Lung (tissue), 12 donors: Measurements from ENCODE around the gene PRH1. TPM values are rescaled to one million over a fixed set of nuclear protein-coding genes. Genes with fewer than 3 reads are reported as not detected.

ENCODE experiments used
- ATAC-seq: fragments of 200-7000 bp; cut with Tn5 transposase; one replicate; pipeline ENCODE4 v1.9.1; 2020; ENCODE audit warnings: moderate number of reproducible peaks; ENCODE audit not compliant: insufficient read depth, low FRiP score
- DNase-seq, 3 donors: peaks; one replicate each; pipeline ENCODE4 v3.0.0-alpha.2; 2013 to 2017
- H3K27ac ChIP-seq, 2 donors: one replicate each; pipeline ENCODE4 v1.5.1; 2013; ENCODE audit warnings: mild to moderate bottlenecking in 2 of 2, moderate library complexity in 2 of 2, control low read depth in 1 of 2, inconsistent platforms in 1 of 2, low read depth in 1 of 2, low read length in 1 of 2
- H3K27me3 ChIP-seq, 3 donors: one replicate each; pipeline ENCODE4 v1.5.1; 2013; ENCODE audit warnings: low read length in 2 of 3; ENCODE audit not compliant: control insufficient read depth in 3 of 3, insufficient read depth in 3 of 3
- H3K36me3 ChIP-seq, 4 donors: one replicate each; pipeline ENCODE4 v1.5.1; 2013; ENCODE audit warnings: low read length in 4 of 4, mild to moderate bottlenecking in 1 of 4, moderate library complexity in 1 of 4; ENCODE audit not compliant: control insufficient read depth in 4 of 4, insufficient read depth in 4 of 4
- H3K4me1 ChIP-seq, 5 donors: one replicate each; pipeline ENCODE4 v1.5.1; 2013; ENCODE audit warnings: low read length in 5 of 5, mild to moderate bottlenecking in 2 of 5, moderate library complexity in 1 of 5; ENCODE audit not compliant: control insufficient read depth in 5 of 5, insufficient read depth in 5 of 5
- H3K4me3 ChIP-seq: one replicate; pipeline ENCODE4 v1.5.1; 2013; ENCODE audit warnings: mild to moderate bottlenecking, control low read depth, moderate library complexity
- H3K9ac ChIP-seq, 2 donors: one replicate each; pipeline ENCODE4 v1.5.1; 2013; ENCODE audit warnings: low read length in 2 of 2, control low read depth in 1 of 2; ENCODE audit not compliant: insufficient read depth in 1 of 2
- H3K9me3 ChIP-seq, 4 donors: one replicate each; pipeline ENCODE4 v1.5.1; 2013; ENCODE audit warnings: low read length in 3 of 4, mild to moderate bottlenecking in 1 of 4, moderate library complexity in 1 of 4; ENCODE audit not compliant: control insufficient read depth in 4 of 4, insufficient read depth in 3 of 4
- WGBS, 2 donors: extraction: QIAGEN DNeasy Blood & Tissue Kit; methylation state at CpG; one replicate each; pipeline ENCODE4 v1.1.7; 2013; 5-methylcytosine and 5-hydroxymethylcytosine counted together
- polyA plus RNA-seq, 2 donors: library from polyadenylated mRNA; stranded (reverse); fragments of 200-250 nt; gene quantifications; one replicate each; pipeline ENCODE4 v1.2.1, GENCODE V29; 2013
- total RNA-seq, 2 donors: library from RNA; depleted of rRNA in 1 of 2; stranded (reverse); fragments of >200 nt in 1 of 2; gene quantifications; one replicate each; pipeline ENCODE4 v1.2.1, GENCODE V29; 2014 to 2021
- TF ChIP-seq, protein P1 (sequence below): IDR thresholded peaks from 2 replicates; pipeline ENCODE4 v1.5.1; 2012; ENCODE audit warnings: mild to moderate bottlenecking; ENCODE audit errors: control extremely low read depth, extremely low read depth
- donor health status: control.
- donor health status: control.
- donor health status: Bipolar disorder and iron deficiency.
- donor health status: healthy.
- donor health status: DM: yes; HTN: yes; CAD: no.

The PRH1 gene
- total and polyA plus RNA-seq, 4 donors: 1.9 to 92.5 (median 13.1) TPM

DNA sequence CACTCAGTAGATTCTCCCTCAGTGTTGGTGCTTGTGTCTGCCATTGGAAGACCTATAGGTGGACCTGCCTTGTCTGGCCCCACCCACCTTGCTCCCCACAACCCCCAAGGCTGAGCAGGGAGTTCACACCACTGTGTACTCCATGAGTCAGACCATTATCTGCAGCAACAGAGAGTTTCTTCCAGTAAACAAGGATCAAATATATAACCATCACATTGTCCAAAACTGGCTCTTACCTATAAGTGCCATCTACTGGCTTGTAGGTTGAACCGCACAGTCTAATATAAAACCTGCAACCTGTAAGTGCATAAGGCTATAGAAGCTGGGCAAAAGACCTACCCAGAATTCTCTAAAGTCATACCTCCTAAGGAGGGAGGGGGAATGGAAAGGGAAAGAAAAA lies 17.4 kb upstream of the PRH1 start:
- no peak for ATAC-seq
- TF ChIP-seq, protein P1, sequence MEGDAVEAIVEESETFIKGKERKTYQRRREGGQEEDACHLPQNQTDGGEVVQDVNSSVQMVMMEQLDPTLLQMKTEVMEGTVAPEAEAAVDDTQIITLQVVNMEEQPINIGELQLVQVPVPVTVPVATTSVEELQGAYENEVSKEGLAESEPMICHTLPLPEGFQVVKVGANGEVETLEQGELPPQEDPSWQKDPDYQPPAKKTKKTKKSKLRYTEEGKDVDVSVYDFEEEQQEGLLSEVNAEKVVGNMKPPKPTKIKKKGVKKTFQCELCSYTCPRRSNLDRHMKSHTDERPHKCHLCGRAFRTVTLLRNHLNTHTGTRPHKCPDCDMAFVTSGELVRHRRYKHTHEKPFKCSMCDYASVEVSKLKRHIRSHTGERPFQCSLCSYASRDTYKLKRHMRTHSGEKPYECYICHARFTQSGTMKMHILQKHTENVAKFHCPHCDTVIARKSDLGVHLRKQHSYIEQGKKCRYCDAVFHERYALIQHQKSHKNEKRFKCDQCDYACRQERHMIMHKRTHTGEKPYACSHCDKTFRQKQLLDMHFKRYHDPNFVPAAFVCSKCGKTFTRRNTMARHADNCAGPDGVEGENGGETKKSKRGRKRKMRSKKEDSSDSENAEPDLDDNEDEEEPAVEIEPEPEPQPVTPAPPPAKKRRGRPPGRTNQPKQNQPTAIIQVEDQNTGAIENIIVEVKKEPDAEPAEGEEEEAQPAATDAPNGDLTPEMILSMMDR: no peak
- no peak overlapping the region for H3K9ac ChIP-seq

DNA sequence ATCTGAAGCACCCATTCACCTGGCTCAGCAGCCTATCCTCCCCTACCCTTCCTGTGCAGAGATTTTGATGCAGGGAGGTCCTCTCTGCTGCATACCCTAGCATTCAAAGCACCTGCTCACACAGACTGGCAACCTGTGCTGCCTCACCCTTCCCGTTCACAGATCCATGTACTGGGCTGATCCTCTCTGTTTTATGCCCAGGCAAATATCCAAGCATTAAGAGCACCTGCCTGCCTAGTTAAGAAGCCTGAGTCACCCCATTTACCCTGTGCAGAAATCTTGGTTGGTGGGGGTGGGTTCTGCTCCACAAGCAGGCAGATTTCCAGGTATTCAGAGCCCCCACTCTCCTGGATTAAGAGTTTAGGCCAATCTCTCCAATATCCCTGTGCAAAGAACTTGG lies 16.9 kb upstream of the PRH1 start:
- Histone ChIP-seq H3K9me3 (peaks cover 0 to 22% (median 11%) of the 10 kb centered on the region in 4 donors), H3K9ac (no peak overlapping the region), H3K4me1 (peaks cover 0 to 1% (median 0%) of the 10 kb centered on the region in 5 donors), H3K36me3 (no peaks in the 10 kb centered on the region), H3K27me3 (no peaks in the 10 kb centered on the region), H3K27ac (no peak overlapping the region), H3K4me3 (no peak overlapping the region)
- 99 to 100% methylated on average over 1 of the region's 1 CpG for WGBS, 2 donors
- ATAC-seq (no peak), DNase-seq (no peak)
- TF ChIP-seq, protein P1: no peak

More for the DNA sequence above, 17.4 kb upstream of the PRH1 start:
- DNase-seq: no peak
- H3K4me1 ChIP-seq: peaks cover 0 to 1% (median 0%) of the 10 kb centered on the region in 5 donors
- H3K27me3 ChIP-seq: no peaks in the 10 kb centered on the region
- H3K36me3 ChIP-seq: no peaks in the 10 kb centered on the region
- H3K27ac ChIP-seq: no peak overlapping the region
- 96 to 100% methylated on average over 1 of the region's 1 CpG for WGBS, 2 donors
- peaks cover 0 to 22% (median 11%) of the 10 kb centered on the region in 4 donors for H3K9me3 ChIP-seq
- H3K4me3 ChIP-seq: no peak overlapping the region

DNA sequence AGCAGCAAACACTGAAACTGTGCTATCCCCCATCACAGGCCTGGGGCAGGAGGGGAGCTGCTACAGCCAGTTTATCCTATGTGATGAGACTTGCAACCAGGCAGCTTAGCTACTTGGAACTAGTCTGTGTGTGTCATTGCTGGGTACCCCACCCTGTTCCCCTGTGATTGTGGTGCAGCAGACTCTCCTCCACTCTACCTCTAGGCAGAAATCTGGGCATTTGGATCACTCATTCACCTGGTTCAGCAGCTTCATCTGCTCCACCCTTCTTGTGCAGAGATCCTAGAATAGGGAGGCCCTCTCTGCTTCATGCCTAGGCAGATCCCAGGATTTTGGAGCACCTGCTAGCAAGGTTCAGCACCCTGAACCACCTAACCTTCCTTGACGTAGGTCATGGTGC lies 16.5 kb upstream of the PRH1 start:
- no peak for DNase-seq
- H3K27ac ChIP-seq: no peak overlapping the region
- peaks cover 0 to 1% (median 0%) of the 10 kb centered on the region in 5 donors for H3K4me1 ChIP-seq
- no peak overlapping the region for H3K4me3 ChIP-seq
- no peak overlapping the region for H3K9ac ChIP-seq
- peaks cover 0 to 22% (median 11%) of the 10 kb centered on the region in 4 donors for H3K9me3 ChIP-seq
- TF ChIP-seq, protein P1: no peak
- H3K36me3 ChIP-seq: no peaks in the 10 kb centered on the region
- ATAC-seq: no peak
- H3K27me3 ChIP-seq: no peaks in the 10 kb centered on the region
- 95 to 100% methylated on average over 1 of the region's 1 CpG for WGBS, 2 donors

DNA sequence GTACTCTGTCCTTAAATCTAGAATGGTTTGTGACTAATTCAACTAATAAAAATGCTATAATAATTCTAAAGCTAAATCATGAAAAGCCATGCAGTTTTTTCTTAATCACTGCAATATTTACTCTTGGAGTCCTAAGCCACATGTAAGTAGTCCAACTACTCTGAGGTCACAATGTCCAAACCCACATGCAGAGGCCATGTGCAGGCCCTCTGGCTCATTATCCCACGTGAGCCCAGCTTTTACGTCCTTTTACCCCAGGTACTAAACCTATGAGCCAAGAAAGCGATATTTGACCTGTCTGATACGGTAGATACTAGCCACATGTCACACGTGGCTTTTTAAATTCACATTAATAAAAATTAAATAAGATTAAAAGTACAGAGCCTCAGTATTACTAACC lies 12.8 kb upstream of the PRH1 start:
- Histone ChIP-seq H3K4me1 (peaks cover 0 to 3% (median 0%) of the 10 kb centered on the region in 5 donors), H3K4me3 (no peak overlapping the region), H3K27me3 (no peaks in the 10 kb centered on the region), H3K36me3 (no peaks in the 10 kb centered on the region), H3K27ac (no peak overlapping the region), H3K9ac (no peak overlapping the region), H3K9me3 (peaks cover 0 to 2% (median 0%) of the 10 kb centered on the region in 4 donors)
- WGBS, 2 donors: 96 to 97% methylated on average over 5 of the region's 5 CpGs
- TF ChIP-seq, protein P1: no peak
- ATAC-seq (no peak), DNase-seq (no peak)
